ENCODE data around the gene TLK2. TPM values are rescaled to one million over a fixed set of nuclear protein-coding genes. Genes with fewer than 3 reads are reported as not detected.

Gene TLK2
- total RNA-seq, 1 donor from 2014 or later: 53.4 TPM

DNA sequence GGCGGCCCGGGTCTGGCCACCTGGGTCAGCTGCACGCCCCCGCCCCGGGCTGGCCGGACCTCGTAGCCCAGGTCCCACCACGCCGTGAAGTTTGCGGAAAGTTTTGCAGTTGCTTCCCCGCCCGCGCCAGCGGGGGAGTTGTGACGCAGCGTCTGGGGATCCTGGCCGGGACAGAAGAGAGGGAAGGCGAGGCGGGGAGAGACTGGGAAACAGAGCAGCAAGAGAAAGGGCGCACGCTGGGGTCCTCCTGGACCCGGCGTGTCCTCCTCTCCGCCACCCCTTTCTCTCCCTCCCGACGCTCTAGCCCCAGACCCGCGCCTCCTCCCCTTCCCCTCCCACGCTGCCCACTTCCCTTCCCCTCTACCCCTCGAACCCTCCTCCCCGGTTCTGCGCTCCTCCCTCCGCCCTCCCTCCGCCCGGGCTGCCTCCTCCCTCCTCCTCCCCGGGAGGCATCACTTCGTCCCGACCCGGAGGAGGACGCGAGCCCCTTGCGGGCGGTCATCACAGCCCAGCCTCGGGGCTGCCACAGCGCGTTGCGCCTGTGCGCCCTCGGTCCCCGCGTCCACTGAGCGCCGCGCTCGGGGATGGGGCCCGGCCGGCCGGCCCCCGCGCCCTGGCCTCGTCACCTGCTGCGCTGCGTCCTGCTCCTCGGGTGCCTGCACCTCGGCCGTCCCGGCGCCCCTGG, 148.7 kb downstream of the TLK2 start, which contains the start of gene MRC2:
Gene MRC2 (plus strand): TSS at position 452 of the 685 bp plus-strand sequence. CDS start 133 bp downstream, at position 585.
- Mint-ChIP-seq H3K27ac (peak within 1 kb of the TSS; percentile 87), H3K9me3 (no peaks in the 10 kb centered on the region), H3K4me3 (peak within 1 kb of the TSS; percentile 95), H3K4me1 (ENCODE audit: unreplicated experiment) (peaks cover 24% of the 10 kb centered on the region), H3K27me3 (peaks cover 33% of the 10 kb centered on the region), H3K36me3 (peaks cover 5% of the 10 kb centered on the region)
- TF ChIP-seq, protein P1, sequence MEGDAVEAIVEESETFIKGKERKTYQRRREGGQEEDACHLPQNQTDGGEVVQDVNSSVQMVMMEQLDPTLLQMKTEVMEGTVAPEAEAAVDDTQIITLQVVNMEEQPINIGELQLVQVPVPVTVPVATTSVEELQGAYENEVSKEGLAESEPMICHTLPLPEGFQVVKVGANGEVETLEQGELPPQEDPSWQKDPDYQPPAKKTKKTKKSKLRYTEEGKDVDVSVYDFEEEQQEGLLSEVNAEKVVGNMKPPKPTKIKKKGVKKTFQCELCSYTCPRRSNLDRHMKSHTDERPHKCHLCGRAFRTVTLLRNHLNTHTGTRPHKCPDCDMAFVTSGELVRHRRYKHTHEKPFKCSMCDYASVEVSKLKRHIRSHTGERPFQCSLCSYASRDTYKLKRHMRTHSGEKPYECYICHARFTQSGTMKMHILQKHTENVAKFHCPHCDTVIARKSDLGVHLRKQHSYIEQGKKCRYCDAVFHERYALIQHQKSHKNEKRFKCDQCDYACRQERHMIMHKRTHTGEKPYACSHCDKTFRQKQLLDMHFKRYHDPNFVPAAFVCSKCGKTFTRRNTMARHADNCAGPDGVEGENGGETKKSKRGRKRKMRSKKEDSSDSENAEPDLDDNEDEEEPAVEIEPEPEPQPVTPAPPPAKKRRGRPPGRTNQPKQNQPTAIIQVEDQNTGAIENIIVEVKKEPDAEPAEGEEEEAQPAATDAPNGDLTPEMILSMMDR (conservative IDR thresholded peaks at IDR 0.05): peak; percentile 25
- peak; percentile 80 for DNase-seq (ENCODE audit: extremely low spot score, unreplicated experiment)

DNA sequence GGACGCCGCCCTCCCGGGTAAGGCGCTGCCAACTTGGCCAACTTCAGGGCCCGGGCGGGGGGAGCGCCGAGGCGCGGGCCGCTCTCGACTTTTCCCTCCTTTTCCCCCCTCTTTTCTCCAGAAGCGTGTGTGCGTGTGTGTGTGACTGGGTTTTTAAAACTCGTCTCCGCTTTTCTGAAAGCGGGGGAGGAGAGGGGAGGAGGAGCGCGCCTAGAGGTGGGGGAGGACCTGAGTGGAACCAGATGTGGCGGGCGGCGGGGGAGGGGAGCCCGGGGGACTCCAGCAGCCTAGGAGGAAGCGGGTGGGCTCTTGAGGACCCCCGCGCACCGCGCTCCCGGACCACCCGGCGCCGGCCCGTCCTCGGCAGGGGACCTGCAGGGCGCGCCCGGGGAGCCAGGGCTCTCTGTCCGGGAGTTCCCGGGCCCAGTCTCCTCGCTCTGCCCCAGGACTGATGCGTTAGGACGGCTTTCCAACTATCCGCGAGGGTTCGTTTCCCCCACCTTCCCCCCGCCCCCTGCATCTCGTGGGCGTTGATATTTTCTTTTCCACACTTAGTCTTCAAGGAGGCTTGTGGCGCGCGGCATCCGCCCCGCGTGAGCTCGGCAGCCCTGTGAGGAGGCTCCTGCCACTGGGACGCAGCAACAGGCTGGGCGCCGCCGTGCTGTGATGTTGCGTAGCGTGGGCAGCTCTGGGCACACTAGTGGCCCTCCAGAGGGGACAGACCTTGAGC, 149.4 kb downstream of the TLK2 start:
- Mint-ChIP-seq H3K27me3 (peaks cover 34% of the 10 kb centered on the region), H3K4me3 (peak overlapping the region; percentile 95), H3K36me3 (peaks cover 5% of the 10 kb centered on the region), H3K9me3 (no peaks in the 10 kb centered on the region), H3K27ac (peak overlapping the region; percentile 87), H3K4me1 (ENCODE audit: unreplicated experiment) (peaks cover 31% of the 10 kb centered on the region)
- TF ChIP-seq, protein P1 (conservative IDR thresholded peaks at IDR 0.05): no peak
- no peak for DNase-seq (ENCODE audit: extremely low spot score, unreplicated experiment)

DNA sequence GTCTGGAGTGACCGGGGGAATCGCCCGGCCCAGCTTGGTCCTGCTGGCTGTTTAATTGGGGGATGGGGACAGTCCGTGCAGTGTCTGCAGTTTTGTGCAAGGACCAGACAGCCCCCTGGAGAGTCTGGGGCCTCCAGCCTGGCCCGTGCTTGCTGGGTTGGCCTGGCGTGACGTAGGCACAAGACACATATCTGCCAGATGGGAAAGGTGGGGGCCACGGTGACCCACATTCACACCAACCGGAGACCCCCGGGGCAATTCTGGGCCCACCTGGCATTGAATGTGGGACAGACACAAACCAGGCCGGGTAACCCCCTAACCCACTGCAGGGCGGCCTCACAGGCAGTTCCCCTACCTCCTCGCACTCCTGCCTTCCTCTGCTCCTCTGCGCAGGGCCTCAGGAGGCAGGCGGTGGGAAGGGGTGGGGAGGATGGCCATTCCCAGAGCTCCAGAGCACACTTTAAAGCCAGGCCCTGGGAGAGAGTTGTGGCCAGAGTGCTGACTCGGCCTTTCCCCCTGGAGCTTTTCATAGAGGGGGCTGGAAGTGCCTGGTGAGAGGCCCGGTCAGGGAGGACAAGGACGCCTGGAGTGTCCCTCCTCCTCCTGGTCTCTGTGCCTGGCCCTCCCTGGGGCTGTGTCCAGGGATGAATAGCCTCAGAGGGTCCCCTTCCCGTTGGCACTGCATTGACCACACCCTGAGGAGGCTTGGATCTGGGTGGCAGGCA, 150.4 kb downstream of the TLK2 start:
- H3K9me3 Mint-ChIP-seq: no peaks in the 10 kb centered on the region
- peak overlapping the region; percentile 95 for H3K4me3 Mint-ChIP-seq
- peaks cover 5% of the 10 kb centered on the region for H3K36me3 Mint-ChIP-seq
- H3K27me3 Mint-ChIP-seq: peaks cover 34% of the 10 kb centered on the region
- TF ChIP-seq, protein P1 (conservative IDR thresholded peaks at IDR 0.05): no peak
- DNase-seq (ENCODE audit: extremely low spot score, unreplicated experiment): no peak
- peak overlapping the region; percentile 87 for H3K27ac Mint-ChIP-seq
- peaks cover 31% of the 10 kb centered on the region for H3K4me1 Mint-ChIP-seq (ENCODE audit: unreplicated experiment)

DNA sequence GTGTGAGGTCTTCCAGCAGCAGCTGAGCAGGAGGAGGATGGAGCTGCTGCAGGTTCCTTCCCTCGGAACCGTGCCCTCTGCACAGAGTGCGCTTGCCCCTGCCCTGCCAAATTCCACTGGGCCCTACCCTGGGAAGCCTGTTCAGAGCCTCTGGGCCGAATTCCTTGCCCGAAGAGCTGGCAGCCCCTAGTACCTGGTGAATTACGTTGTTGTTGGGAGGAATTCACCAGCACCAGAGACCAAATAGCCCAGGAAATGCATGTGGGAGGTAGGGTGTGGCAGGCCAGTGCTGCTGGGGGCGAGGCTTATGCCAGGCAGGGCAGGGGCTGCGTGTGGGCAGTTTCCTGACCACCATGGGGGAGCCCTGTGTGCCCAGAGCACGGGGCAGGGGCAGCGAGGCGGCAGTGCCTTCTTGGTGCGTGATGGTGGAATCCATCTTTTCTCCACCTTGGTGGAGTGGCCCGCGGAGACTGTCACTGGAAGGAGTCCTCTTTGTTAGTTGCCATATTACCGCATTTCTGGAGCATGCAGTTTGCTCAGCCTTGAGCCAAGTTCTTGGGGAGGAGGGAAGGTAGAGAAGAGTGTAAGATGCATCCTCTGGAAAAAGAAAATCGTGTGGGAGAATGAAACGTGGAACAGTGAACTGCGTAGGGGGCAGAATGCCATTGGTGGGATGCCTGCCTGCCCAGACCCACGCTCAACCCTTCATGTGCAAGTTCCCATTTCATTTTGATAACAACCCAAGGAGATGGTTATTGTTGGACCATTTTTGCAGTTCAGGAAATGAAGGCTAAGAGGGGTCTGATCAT, 151.1 kb downstream of the TLK2 start:
- H3K27me3 Mint-ChIP-seq: peaks cover 34% of the 10 kb centered on the region
- peaks cover 5% of the 10 kb centered on the region for H3K36me3 Mint-ChIP-seq
- TF ChIP-seq, protein P1 (conservative IDR thresholded peaks at IDR 0.05): no peak
- H3K9me3 Mint-ChIP-seq: no peaks in the 10 kb centered on the region
- H3K4me1 Mint-ChIP-seq (ENCODE audit: unreplicated experiment): peaks cover 31% of the 10 kb centered on the region
- no peak for DNase-seq (ENCODE audit: extremely low spot score, unreplicated experiment)
- no peak overlapping the region for H3K27ac Mint-ChIP-seq
- peak overlapping the region; percentile 95 for H3K4me3 Mint-ChIP-seq

Data from type B pancreatic cell (in vitro differentiated cells).